Measurements from ENCODE around the gene KLC3.

GRCh38 chr19:45355402-45355801 lies 14.9 kb downstream of the KLC3 start:
- TF ChIP-seq CTCF (IDR thresholded peaks at IDR 0.05) (no peak), POLR2A (IDR thresholded peaks at IDR 0.05) (no peak)
